Neural progenitor cell (in vitro differentiated cells): ENCODE measurements around the gene ACER2.

Experiments
- CTCF ChIP-seq: fragments of 200-600 bp; sonication (generic); IDR thresholded peaks from 2 replicates; pipeline ENCODE4 v1.5.1; 2017; ENCODE audit warnings: antibody characterized with exemption, mild to moderate bottlenecking
- EZH2 ChIP-seq: fragments of 200-600 bp; sonication (generic); IDR thresholded peaks from 2 replicates; pipeline ENCODE4 v1.6.1; 2017; ENCODE audit warnings: antibody characterized with exemption, mild to moderate bottlenecking, moderate library complexity
- EZH2phosphoT487 ChIP-seq: fragments of 200-600 bp; sonication (generic); IDR thresholded peaks from 2 replicates; pipeline ENCODE4 v1.6.1; 2017; ENCODE audit warnings: antibody characterized with exemption

GRCh38 chr9:19441730-19442129 lies 32.9 kb downstream of the ACER2 start:
- TF ChIP-seq EZH2phosphoT487 (no peak), CTCF (no peak), EZH2 (no peak)
